Measurements from ENCODE around the gene FTO.

GRCh38 chr16:54030451-54030850 lies 326.5 kb downstream of the FTO start:
- TF ChIP-seq GATA2 (IDR thresholded peaks at IDR 0.05; ENCODE audit: low read depth, low read length), result no peak
- TF ChIP-seq GATA3 (IDR thresholded peaks at IDR 0.05; ENCODE audit: low read depth, low read length), result no peak
